Raji (cell line): Measurements from ENCODE around the gene ERBB2.

ENCODE experiments used
- POLR2A ChIP-seq: IDR thresholded peaks from 2 replicates; pipeline ENCODE4 v1.6.1; 2011; ENCODE audit warnings: low read depth, low read length, control low read depth; ENCODE audit not compliant: insufficient read depth

Gene ERBB2

GRCh38 chr17:39671651-39672521 is 28.0 kb upstream of the ERBB2 start:
- no peak for TF ChIP-seq POLR2A

- TF ChIP-seq POLR2A = no peak
Observed at GRCh38 chr17:39672522-39673334, 27.1 kb upstream of the ERBB2 start.

GRCh38 chr17:39673335-39674081 is 26.4 kb upstream of the ERBB2 start:
- TF ChIP-seq POLR2A = no peak

GRCh38 chr17:39674179-39674578 is 25.7 kb upstream of the ERBB2 start:
- TF ChIP-seq POLR2A = no peak

- no peak for TF ChIP-seq POLR2A
Observed at GRCh38 chr17:39674702-39675389, 25.0 kb upstream of the ERBB2 start.

GRCh38 chr17:39675390-39676082 is 24.3 kb upstream of the ERBB2 start:
- no peak for TF ChIP-seq POLR2A

GRCh38 chr17:39676198-39676819 is 23.6 kb upstream of the ERBB2 start:
- TF ChIP-seq POLR2A = no peak

- no peak for TF ChIP-seq POLR2A
Observed at GRCh38 chr17:39677072-39677471, 22.8 kb upstream of the ERBB2 start.

- no peak for TF ChIP-seq POLR2A
Observed at GRCh38 chr17:39677542-39678339, 22.1 kb upstream of the ERBB2 start.

GRCh38 chr17:39678340-39679116 is 21.3 kb upstream of the ERBB2 start:
- no peak for TF ChIP-seq POLR2A

- TF ChIP-seq POLR2A = no peak
Observed at GRCh38 chr17:39679521-39680192, 20.2 kb upstream of the ERBB2 start.
